B cell (primary cell): ENCODE measurements around the gene TSPYL1.

Experiments
- EZH2 ChIP-seq: IDR thresholded peaks from 2 replicates; pipeline ENCODE4 v1.6.1; 2012; ENCODE audit warnings: borderline replicate concordance, low read depth, mild to moderate bottlenecking, moderate library complexity, low read length; ENCODE audit not compliant: insufficient read depth, poor library complexity, severe bottlenecking
- TF ChIP-seq, protein P1 (sequence below): fragments of 200-600 bp; IDR thresholded peaks from one replicate; pipeline ENCODE4 v1.8.0; 2022; ENCODE audit warnings: antibody characterized with exemption, mild to moderate bottlenecking

DNA sequence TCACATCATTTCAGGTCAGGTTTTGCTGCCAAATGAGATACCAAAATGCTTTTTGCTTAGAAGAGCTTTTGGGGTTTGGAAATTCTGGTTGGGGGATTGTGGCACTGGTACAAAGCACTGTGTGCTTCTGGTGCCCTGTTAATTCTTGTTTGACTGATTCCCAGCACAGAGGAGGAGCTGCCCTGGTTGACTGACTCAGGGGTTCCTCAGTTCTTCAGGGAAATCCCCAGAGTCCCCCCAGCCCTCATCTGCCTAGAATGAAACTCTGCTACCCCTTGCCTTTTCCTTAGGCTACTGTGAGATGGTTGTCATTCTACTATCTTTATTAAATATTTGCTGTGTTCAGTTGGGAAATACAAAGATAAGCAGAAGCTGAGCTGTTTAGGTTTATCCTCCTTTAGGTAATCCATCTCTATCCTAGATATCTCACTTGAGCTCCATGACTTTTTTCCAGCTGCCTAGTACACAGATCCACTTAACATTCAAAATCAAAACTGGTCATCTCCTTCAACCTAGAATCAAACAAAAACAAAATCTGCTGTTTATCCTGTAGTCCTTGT, 24.9 kb upstream of the TSPYL1 start:
- TF ChIP-seq, protein P1, sequence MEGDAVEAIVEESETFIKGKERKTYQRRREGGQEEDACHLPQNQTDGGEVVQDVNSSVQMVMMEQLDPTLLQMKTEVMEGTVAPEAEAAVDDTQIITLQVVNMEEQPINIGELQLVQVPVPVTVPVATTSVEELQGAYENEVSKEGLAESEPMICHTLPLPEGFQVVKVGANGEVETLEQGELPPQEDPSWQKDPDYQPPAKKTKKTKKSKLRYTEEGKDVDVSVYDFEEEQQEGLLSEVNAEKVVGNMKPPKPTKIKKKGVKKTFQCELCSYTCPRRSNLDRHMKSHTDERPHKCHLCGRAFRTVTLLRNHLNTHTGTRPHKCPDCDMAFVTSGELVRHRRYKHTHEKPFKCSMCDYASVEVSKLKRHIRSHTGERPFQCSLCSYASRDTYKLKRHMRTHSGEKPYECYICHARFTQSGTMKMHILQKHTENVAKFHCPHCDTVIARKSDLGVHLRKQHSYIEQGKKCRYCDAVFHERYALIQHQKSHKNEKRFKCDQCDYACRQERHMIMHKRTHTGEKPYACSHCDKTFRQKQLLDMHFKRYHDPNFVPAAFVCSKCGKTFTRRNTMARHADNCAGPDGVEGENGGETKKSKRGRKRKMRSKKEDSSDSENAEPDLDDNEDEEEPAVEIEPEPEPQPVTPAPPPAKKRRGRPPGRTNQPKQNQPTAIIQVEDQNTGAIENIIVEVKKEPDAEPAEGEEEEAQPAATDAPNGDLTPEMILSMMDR, result no peak
- TF ChIP-seq EZH2, result no peak
